HG02678 (cell line): Measurements from ENCODE around the gene USP53.
A peak's percentile ranks its signal among the peaks of the same experiment; 100 is the strongest.
"Not testable (repeated sequence)": the region's sequence is repeated elsewhere in the genome, so short reads cannot be mapped to it uniquely, and the experiment has no call there.

Source experiments
- ATAC-seq: cut with Tn5 transposase; IDR thresholded peaks from one replicate; pipeline ENCODE4 v1.9.1; 2021; ENCODE audit warnings: mild to moderate bottlenecking, moderate library complexity; ENCODE audit not compliant: unreplicated experiment

USP53 gene

DNA sequence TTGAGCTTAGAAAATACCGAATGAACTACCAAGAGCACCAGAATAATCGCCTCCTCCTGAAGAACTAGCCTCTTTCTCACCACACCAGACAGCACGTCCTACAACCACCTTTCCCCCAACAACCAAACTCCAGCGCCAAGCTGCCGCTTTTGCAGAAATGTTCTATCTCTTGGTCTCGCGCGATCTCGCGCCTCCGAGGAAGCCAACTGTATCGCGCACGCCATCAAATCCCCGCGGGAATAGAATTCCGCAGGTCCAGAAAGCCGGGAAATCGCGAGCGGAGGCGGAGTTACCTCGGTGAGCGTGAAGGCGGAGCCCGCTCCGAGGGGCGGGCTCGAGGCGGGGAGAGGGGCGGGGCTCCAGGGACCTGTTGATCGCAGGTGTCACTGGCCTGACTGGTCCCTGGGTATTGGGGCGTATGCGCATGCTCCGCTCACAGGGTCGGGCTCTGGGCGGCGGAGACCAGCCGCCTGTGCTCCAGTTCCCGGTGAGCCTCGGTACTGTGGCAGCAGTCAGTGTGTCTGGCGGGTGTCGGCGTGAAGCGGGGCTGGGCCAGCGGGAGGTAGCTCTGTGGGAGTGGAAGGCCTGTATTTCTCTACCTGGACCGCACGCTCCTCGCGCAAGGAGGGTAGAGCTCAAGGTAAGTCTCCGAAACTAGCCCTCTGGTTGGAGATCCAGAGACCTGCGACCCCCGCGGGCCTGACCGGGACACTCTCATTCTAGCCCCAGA is at the start of gene USP53:
Gene USP53 (plus strand): TSS at position 480 of the 730 bp plus-strand sequence. CDS start 27,047 bp downstream, outside the sequence.
- ATAC-seq, result peak; percentile 93

DNA sequence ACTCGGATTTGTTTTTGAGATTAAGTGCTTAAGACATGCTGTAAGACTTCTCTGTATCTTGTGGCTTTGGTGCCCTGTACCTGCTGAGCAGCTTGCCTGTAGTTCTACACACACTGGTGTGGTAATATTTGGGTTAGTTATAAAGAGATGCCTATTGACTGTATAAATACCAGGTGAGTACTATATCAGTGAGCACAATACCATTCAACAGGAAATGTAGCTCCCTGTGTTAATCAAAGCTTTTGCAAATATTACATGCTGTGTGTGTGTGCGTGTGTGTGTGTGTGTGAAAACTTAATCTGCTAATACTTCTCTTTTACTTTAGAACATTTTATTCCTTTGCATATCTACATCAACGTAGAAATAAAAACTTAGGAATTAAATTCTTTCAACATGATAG is 46.7 kb upstream of the USP53 start:
- no peak for ATAC-seq

DNA sequence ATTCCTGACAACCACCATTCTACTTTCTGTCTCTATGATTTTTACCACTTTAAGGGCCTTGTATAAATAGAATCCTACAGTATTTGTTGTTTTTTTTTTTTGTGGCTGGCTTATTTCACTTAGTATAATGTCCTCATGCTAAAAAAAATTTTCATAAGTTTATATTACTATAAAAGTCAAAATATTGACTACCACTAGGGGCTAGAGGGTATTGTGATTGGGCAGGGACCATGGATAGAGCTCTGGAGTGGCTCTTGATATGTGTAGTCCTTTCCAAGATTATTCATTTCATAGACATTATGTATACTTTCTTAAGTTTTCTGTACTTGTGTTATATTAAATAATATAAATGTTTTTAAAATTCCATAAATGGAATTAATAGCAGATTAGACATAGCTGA is 42.3 kb upstream of the USP53 start:
- no peak for ATAC-seq

DNA sequence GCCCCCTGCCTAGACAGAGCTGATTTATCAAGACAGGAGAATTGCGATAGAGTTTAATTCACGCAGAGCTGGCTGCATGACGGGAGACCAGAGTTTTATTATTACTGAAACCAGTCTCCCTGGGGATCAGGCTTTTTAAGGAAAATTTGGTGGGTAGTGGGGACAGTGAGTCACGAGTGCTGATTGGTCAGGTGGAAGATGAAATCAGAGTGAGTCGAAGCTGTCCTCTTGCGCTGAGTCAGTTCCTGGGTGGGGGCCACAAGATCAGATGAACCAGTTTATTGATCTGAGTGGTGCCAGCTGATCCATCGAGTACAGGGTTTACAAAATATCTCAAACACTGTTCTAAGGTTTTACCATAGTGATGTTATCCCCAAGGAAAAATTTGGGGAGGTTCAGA is 40.3 kb upstream of the USP53 start:
- ATAC-seq, result no peak

DNA sequence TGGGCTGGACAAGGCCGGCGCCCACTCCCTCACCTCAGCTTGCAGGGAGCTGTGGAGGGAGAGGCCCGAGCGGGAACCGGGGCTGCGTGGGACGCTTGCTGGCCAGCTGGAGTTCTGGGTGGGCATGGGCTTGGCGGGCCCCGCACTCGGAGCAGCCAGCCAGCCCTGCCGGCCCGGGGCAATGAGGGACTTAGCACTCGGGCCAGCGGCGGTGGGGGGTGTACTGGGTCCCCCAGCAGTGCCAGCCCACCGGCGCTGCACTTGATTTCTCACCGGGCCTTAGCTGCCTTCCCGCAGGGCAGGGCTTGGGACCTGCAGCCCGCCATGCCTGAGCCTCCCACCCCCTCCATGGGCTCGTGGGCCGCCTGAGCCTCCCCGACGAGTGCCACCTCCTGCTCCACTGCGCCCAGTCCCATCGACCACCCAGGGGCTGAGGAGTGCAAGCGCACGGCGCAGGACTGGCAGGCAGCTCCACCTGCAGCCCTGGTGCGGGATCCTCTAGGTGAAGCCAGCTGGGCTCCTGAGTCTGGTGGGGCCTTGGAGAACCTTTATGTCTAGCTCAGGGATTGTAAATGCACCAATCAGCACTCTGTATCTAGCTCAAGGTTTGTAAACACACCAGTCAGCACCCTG is 38.7 kb upstream of the USP53 start:
- ATAC-seq, result not testable (repeated sequence)

DNA sequence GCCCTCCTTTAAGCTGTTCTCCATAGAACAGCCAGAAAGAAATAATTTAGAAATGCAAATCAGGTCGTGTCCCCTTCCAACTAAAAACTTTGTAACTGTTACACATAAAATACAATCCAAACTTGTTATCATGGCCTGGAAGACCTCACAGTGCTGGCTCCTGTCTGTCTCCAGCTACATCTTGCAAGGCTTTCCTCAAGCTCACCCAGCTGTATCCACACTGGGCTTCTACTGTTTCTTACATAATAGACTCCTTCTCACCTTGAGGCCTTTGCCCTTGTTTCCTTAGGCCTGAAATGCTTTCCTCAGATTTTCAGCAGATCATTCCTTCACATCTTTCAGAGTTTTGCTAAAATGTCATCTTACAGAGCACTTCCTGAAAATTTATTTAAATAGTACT is 33.5 kb upstream of the USP53 start:
- no peak for ATAC-seq

DNA sequence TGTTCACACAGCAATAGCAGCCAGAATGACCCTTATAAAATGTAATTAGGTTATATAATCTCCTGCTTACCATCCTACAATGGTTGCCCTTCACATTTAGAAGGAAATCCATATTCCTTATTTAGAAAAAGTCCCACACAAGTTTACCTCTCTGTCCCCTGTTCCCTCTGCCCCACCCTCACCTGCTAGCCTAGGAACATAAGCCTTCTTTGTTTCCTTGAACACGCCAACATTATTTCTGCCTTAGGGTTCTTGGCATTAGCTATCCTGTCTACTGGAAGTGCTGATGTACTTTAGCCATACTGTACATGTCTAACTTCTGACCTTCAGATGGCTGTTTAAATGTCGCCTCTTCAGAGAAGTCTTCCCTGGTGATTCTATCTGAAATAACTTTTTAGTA is 28.4 kb upstream of the USP53 start:
- no peak for ATAC-seq

DNA sequence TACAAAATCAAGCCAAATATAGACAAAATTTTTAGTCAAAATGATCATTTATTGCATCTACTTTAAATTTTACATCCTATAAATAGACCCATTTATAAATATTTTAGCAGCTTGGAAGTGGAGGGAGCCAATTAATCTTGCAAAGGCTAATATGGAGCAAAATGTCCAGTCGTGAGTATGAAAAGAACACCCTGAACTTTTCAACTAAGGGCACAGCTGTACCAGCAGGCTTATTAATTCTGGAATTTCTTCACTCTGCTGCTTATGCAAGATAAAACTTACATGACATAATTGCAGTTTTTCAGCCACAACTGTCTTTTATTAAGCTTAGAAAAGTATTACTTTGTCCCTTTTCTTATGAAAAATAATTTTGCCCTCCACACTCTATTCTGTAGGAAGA is 22.9 kb upstream of the USP53 start:
- ATAC-seq, result no peak

DNA sequence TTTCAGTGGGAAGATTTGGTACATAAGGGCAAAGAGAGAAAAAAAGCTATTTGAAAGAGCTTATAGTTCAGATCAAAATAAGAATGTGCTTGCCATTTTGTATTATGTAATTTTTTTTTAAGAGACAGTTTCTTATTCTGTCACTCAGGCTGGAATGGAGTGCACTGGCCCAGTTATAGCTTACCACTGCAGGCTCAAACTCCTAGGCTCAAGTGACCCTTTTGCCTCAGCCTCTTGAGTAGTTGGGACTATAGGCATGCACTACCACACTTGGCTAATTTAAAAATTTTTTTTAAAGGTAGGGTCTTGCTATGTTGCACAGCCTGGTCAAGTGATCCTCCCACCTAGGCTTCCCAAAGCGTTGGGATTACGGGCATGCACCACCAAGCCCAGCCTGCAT is 22.2 kb upstream of the USP53 start:
- ATAC-seq, result no peak

DNA sequence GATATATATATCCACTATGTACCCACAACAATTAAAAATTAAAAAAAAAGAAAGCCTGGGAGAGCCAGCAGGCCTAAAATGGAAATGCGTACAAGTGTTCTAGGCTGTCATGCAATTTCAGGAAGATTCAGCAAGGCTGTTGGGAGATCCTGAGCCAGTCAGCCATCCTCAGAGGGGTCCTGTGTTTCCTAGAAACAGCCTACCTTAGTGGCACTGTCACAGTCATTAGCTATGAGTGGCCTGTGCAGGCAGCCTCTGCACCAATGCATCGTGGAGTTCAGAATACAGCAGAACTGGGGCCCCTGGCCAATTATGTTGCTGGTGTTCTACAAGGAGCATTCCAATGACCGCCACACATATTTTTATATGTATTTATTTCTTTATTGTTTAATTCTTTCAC is 21.0 kb upstream of the USP53 start:
- ATAC-seq, result no peak

DNA sequence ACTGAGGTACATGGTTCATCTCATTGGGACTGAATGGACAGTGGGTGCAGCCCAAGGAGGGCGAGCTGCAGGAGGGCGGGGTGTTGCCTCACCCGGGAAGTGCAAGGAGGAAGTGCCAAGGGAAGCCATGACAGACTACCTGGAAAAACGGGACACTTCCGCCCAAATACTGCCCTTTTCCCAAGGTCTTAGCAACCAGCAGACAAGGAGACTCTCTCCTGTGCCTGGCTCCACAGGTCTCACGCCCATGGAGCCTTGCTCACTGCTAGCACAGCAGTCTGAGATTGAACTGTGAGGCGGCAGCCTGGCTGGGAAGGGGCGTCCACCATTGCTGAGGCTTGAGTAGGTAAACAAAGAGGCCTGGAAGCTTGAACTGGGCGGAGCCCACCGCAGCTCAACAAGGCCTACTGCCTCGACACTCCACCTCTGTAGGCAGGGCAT is 14.7 kb upstream of the USP53 start:
- ATAC-seq, result no peak

DNA sequence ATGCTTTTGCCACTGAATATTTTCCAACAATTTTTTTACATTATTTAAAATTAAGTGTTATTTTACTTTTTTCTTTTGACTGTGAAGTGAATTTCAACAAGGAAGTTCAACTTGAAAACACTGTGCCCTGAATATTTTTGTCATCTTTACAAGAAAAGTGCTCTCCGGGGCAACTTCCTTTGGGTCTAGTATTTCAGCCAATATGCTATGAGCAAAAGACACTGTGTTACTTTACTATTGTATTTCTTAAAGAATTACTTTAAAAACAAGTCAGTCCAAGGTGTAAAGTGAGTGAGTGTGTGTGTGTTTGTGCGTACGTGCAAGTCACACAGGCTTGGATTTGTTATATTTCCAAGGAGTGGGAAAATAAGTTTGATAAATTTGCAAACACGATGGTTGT is 7.6 kb upstream of the USP53 start:
- no peak for ATAC-seq

DNA sequence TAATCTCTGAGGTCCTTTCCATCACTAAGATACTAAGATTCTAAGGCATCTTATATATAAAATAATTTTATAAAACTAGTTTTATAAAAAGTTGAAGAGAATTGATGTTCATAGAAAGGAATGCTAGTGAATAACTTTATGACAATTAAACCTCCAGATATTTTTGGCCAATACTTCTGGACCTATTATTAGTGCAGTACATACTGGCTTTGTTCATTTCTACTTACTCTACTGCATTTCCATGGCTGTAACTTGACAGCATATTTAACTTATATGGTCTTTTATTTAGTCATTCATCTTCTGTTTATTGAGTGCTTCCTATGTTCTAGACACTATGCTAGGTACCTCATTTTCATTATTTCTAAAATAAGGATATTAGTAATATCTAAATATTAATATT is 6.8 kb upstream of the USP53 start:
- no peak for ATAC-seq

DNA sequence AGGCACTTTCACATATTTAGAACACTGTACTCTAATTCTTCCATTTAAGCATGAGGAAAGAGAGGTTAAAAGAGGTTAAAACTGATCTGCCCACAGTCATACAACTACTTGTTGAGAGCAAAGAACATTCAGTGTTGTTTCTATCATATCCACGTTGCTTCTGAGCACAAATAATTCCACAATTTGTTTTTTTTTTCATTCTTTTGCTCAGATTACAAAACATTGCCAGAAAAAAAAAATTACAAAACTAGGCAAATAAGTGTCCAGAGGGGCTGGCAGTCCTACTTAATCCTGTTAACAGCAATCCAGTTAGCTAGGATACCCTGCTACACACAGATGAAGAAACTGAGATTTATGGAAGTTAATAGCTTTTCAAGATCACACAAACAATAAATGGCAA is 6.3 kb upstream of the USP53 start:
- ATAC-seq, result no peak

DNA sequence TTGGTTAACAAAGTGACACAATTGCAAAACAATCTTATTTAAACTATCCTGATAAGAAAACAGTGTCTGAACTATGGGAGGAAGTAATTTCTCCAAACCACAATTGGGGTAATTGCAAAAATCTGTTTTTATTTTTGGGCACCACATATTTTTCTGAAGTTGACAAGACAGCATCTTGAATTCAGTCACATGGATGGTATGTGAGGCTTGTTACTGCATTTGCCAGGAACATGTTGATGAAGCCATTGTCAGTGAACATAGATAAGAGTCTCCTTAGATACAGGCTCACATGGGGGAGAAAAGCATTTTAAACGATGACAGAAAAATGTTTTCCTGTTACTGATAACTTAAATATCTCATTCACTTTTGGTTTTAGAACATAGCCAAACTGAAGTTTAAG is 5.5 kb upstream of the USP53 start:
- no peak for ATAC-seq

DNA sequence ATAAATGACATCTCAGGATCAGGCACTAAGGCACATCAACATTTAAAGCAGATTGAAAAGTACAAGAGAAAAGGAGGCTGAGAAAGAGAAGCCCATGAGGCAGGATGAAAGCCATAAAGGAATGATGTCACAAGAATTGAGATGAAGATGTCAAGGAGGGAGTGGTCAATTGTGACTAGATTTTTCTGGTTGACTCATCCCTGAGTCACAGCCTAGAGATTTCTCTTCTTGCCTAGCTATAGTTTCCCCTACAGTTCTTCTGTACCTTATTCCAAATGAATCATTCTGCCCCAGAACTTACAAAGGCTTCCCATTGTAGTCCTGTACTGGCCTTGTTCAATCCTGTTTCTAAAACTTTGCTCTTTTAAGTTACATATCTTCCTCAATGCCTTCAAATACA is 3.4 kb upstream of the USP53 start:
- no peak for ATAC-seq

DNA sequence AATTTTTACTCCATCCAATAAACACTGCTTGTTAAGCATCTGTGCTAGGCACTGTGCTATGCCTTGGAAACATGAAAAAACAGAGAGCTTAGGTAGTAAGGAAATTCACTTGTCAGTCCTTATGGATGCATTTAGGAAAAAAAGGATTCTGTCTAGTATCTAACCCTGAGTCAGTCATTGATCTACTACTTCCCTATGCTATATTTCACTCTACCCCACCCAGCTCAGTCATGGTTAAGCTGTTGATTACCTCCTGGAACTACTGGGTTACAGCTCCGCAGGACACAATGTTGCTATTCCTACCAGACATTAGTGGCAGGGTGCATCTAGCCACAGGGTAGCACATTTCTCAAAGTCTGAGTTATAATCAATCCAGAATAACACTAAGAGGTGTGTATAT is 2.9 kb upstream of the USP53 start:
- no peak for ATAC-seq

DNA sequence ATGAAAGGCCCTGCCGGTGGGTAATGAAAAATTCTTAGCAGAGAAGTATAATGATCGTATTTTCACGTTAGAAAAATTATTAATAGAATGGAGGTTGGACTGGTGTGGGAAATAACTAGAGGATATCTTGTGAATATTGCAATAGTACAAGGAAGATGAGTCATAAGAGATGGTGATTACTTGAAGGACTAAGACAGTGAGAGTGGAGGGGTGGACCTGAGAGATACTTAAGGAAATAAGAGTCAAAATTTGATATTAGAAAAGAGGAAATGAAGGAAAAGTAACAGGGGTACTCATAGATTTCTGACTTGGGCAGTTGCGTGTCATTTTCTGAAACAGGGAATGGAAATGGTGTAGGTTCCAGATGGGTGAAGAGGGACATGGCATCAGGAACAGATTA is 1.7 kb upstream of the USP53 start:
- no peak for ATAC-seq

DNA sequence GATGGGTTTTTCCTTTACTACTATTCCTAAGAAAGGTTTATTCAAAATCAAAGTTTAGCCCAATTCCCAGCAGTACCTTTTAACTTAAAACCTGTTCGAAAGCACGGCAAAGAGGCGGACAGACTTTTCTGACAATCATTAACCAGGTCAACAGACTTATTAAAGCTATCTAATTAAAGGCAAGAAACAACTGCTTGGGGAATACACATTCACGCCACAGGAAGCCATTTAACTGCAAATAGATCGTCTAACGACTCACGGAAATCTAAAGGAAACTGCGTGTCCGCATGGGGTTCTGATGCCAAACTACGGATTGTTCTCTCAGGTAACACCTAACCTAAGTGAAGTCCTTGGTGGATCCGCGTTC is 663 bp upstream of the USP53 start:
- peak; percentile 12 for ATAC-seq

DNA sequence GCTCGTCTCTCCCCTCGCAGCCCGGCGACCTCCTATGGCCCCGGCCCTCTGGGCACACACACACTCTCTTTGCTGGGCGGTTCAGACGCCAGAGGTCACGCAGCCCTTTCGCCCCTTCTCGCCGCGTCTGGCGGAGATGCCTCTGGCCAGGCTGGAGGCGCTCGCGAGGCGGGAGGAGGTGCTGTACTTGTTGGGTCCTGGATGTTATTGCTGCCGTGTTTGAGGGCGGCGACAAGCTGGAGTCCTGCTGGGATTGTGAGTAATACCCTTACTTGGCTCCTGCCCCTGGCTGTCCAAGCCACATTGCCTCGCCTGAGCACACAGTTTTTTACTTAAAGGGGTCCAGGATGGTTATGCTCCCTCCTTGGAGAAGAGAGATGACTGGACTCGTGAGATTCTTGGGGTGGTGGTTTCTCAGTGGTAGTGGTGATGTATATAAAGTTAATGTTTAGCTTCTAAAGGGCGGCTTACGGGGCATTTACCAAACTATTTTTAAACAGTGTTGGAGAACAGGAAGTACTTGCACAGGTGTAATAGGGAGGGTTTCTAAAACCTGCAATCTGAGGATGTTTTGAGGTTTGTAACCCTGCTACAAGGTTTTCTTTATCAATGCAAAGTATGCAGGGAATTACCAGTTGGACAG is 572 bp downstream of the USP53 start:
- peak; percentile 44 for ATAC-seq

DNA sequence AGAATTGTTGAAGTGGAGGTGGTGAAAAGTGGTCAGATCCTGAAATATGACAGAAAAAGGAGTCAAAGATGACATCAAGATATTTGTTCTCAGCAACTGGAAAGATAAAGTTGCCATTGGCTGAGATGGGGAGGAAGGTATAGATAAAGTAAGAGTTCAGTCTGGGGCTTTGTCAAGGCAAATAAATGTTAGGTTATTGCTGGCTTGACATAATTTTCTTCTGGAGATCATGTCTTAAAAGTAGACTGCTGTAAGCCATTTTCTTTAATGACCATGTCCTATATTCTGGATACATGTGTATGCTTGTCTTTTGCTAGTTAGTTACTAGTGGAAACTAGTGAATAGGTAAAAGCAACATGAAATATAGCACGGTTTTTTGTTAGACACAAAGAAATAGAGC is 5.6 kb downstream of the USP53 start:
- ATAC-seq, result no peak

DNA sequence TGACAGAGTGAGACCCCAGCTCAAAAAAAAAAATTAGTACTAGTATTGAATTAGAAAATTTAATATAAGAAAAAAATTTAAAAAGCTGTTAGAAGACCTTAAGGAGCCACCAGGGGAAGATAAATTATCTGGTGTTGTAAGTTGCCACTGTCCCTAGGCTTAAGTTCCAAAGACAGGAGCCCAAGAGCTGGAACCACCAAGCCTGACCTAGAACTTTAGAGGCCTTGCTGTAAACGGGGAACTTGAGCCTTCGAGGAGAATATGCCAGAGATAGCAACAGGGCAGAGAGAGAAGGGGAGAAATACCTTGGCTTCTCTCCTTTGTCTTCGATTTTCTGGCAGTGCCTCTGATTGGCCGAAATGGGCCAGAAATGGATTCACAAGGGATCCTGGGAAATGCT is 8.9 kb downstream of the USP53 start:
- ATAC-seq, result no peak
